SK-MEL-5 (cell line): ENCODE results near the gene IL6ST. TPM values are rescaled to one million over a fixed set of nuclear protein-coding genes. Genes with fewer than 3 reads are reported as not detected.
A peak's percentile ranks its signal among the peaks of the same experiment; 100 is the strongest.
"Not testable (repeated sequence)": the region's sequence is repeated elsewhere in the genome, so short reads cannot be mapped to it uniquely, and the experiment has no call there.

Experiments
- DNase-seq: peaks from one replicate; pipeline ENCODE4 v3.0.0-alpha.2; 2016; ENCODE audit warnings: low read depth, low spot score
- in situ Hi-C: cut with HindIII; loops from 2 replicates; pipeline ENCODE4 v1.10.0; 2016; ENCODE audit warnings: low sequenced_read_pairs, high pct_unique_total_duplicates, low pct_unique_long_range_greater_than_20kb
- total RNA-seq: library from RNA; depleted of rRNA; stranded (reverse); fragments of >200 nt; shearing (Covaris generic); gene quantifications from 2 replicates; pipeline ENCODE4 v1.2.3, GENCODE V29; 2014

The IL6ST gene
- total RNA-seq, 1 experiment from 2014 or later = 92.2 TPM

DNA sequence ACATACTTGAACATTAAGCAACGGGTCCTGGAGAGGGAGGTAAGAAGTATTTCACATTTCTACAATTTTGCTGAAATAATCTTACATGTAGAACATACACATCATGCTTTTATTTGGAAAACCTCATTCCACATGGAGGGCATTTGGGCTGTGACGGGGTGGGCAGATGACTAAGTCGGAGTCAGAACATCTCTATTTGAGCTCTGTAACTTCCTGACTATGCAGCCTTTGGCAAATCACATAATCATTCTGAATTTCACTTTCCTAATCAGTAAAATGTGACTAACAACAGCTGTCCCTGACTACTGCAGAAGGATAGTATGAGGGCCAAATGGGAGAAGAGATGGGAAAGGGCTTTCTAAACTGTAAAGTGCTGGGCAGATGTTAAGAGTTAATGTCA lies 17.1 kb upstream of the IL6ST start:
- DNase-seq = no peak
- in situ Hi-C loops = no loop called here

GRCh38 chr5:56010431-56010830 lies 15.7 kb upstream of the IL6ST start:
- in situ Hi-C loops = no loop called here
- no peak for DNase-seq

DNA sequence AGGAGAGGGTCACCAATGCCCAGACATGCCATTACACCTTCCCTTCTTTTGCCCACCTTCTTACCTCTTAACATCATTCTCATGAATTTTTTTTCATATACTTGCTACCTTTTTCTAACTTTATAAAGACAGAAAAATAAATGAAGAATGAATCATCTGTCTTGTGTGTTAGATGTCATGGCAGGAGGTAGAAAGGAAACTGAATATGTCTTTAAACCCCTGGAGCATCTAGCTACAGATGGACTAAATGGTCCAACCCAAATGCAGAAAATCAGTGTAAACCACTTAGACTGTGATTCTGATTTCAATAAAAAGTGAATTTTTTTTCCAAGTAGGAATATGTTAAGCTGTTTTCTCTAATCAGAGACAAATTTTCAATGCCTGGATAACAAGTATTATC lies 11.8 kb upstream of the IL6ST start:
- in situ Hi-C loops = no loop called here
- no peak for DNase-seq

- DNase-seq = no peak
- in situ Hi-C loops = no loop called here
These were observed 11.3 kb upstream of the IL6ST start for GRCh38 chr5:56006094-56006493.

DNA sequence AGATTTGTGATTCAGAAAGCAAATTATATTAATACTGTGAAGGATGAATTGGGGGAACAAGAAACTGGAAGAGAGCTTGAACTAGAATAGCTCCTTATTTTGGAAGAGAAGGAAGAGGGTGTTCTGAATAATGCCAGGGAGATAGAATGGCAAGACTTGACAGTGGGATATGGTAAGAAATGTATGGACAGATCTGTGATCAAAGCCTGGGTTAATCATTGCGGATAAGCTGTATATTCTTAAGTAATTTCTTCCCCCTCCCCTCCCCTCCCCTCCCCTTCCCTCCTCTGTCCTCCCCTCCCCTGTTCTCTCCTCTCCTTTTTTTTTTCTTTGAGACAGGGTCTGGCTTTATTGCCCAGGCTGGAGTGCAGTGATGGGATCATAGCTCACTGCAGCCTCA lies 10.1 kb upstream of the IL6ST start:
- no peak for DNase-seq
- in situ Hi-C loops = no loop called here

- in situ Hi-C loops = no loop called here
- no peak for DNase-seq
These were observed 8.9 kb upstream of the IL6ST start for GRCh38 chr5:56003679-56004078.

DNA sequence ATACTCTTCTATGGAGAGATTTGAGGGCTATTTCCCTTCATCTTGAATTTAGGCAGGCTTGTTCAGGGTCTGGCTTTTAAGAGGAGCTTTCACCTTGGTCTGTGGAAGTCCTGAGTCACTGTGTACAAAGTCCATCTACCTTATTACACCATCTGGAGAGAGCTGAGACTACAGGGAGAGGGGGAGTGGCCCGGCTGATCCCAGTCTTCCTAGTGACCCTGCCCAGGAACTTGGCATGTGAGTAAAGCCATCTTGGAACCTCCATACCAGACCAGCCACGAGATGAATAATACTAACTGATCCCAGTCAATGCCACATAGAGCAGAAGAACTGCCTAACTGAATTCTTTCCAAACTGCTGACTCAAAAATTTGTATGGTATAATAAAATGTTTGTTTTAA lies 8.4 kb upstream of the IL6ST start:
- in situ Hi-C loops = no loop called here
- no peak for DNase-seq

DNA sequence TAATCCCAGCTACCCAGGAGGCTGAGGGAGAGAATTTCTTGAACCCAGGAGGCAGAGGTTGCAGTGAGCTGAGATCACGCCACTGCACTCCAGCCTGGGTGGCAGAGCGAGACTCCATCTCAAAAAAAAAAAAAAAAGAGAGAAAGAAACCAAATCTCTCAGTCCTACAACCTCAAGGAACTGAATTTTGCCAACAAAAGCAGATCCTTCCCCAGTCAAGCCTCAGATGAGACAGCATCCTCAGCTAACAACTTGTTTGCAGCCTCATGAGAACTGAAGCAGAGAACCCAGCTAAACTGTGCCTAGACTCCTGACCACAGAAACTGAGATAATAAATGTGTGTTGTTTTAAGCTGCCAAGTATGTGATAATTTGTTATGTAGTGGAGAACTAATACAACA lies 7.5 kb upstream of the IL6ST start:
- no peak for DNase-seq
- in situ Hi-C loops = no loop called here

GRCh38 chr5:56000221-56000620 lies 5.5 kb upstream of the IL6ST start:
- in situ Hi-C loops, DNase-seq: not testable (repeated sequence)

DNA sequence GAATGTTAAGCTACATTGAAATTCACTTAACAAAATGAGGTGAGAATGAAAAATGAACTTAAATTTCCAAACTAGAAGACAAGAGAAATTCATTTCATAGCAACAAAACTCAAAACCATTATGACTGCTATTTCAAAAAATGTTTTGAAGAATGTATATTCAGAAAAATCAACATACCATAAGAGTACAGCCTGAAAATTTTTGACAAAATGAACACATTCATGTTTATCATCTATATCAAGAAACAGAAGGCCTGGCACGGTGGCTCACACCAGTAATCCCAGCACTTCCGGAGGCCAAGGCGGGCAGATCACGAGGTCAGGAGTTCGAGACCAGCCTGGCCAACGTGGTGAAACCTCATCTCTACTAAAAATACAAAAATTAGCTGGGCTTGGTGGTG lies 4.2 kb upstream of the IL6ST start:
- no peak for DNase-seq
- in situ Hi-C loops = no loop called here

DNA sequence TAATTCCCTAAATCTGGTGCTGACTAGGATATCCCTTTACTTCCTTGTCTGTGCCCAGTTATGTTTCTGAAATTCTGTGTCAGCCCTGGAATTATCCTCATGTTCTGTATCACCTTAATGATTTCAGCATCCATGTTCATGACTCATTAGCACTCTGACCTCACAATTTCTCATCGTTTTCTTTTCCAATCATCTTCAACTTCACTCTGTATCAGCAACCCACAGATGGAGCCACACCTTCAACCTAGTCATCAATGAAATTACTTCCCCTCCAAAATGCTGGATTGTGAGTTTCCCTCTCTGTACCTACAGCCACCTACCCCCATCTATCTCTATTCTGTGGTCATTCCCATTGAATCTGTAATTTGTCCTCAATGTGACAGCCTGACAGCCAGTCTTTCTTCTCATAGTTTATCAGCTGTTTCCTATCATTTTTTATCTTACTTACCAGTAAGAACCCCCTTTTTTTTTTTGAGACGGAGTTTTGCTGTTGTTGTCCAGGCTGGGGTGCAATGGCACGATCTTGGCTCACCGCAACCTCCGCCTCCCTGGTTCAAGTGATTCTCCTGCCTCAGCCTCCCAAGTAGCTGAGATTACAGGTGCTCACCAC lies 3.1 kb upstream of the IL6ST start:
- in situ Hi-C loops = no loop called here

GRCh38 chr5:55994998-55995914 lies 493 bp upstream of the IL6ST start:
- DNase-seq = peak; percentile 95
- in situ Hi-C loops = no loop called here

More for the DNA sequence above, 3.1 kb upstream of the IL6ST start:
- DNase-seq = no peak

DNA sequence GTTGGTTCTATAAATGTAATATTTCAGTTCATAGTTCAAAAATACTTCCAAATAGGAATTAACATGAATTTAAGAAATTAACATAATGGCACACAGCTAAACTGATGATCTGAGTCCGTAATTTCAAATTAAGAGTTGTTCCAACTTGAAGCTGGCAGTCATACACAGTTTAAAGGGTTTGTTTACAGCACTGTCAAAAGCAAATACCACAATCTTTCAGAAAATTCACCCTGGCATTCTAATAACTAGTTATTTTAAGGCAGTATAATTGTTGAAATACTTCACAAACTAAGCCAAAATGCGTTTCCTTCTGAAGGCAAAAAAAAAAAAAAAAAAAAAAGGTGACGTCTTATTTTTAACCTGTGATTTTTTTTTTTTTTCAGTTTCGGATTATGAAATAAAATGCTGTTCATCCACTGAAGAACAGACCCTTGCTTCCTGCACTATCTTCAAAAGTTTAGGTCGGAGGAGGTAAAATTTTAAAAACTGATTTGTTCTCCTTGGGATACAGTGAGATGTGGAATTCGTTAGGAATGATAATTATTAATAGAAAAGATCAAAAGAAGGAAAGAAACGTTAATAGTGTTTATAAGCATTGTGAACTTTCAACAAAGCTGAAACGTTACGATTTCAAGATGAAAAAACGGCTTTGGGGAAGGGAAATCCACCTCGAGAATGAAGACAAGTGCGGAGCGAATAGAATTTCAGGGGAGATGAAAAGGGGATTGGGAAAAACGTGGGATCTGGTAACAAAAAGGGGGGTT lies 850 bp downstream of the IL6ST start:
- DNase-seq = peak; percentile 19
- in situ Hi-C loops = no loop called here

GRCh38 chr5:55993013-55993412 lies 1.8 kb downstream of the IL6ST start:
- no peak for DNase-seq
- in situ Hi-C loops = no loop called here

- in situ Hi-C loops = no loop called here
These were observed 2.8 kb downstream of the IL6ST start for GRCh38 chr5:55991768-55992486.

GRCh38 chr5:55990895-55991294 lies 3.9 kb downstream of the IL6ST start:
- DNase-seq, in situ Hi-C loops: not testable (repeated sequence)

More at GRCh38 chr5:55991768-55992486, 2.8 kb downstream of the IL6ST start:
- no peak for DNase-seq

DNA sequence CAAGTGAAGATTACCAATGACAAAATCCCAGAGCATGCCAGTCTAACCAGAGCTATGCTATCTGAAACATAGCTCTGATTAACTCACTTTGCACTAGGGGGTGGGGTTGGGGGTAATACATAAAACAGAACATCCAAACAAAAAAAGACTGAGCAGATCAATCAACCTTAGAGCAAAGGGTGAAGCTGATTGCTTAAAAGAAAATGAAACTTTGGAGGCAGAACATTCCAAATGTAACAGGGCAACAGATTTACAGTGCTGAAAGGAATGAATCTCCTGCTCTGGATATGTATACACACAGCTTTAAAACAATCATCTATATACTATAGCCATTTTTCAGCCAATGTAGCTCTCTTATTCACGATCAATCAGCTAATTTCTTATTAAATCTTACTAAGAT lies 4.9 kb downstream of the IL6ST start:
- in situ Hi-C loops = no loop called here

More for the DNA sequence above, 4.9 kb downstream of the IL6ST start:
- no peak for DNase-seq
